ENCODE results near the gene CUBN.

GRCh38 chr10:16789765-16790164 is 339.8 kb downstream of the CUBN start:
- TF ChIP-seq MAX (CRISPR knock-in tag; IDR thresholded peaks at IDR 0.05) (no peak), POLR2A (conservative IDR thresholded peaks at IDR 0.05) (no peak), SMAD4 (CRISPR knock-in tag; conservative IDR thresholded peaks at IDR 0.05) (no peak), HDGF (IDR thresholded peaks at IDR 0.05) (no peak), CHD4 (IDR thresholded peaks at IDR 0.05; ENCODE audit: insufficient read depth, insufficient replicate concordance, low read depth, low read length, poor library complexity, severe bottlenecking) (no peak), FUS (optimal IDR thresholded peaks at IDR 0.05; ENCODE audit: low read depth, low read length) (no peak), CTCF (IDR thresholded peaks at IDR 0.05 in 2 of 3, conservative IDR thresholded peaks at IDR 0.05 in 1 of 3; ENCODE audit: insufficient read depth in 2 of 3, low read depth in 1 of 3, low read length in 3 of 3) (no peak), ZMIZ1 (IDR thresholded peaks at IDR 0.05; ENCODE audit: low read depth in 2 of 2, low read length in 2 of 2) (no peak), TBL1XR1 (IDR thresholded peaks at IDR 0.05; ENCODE audit: low read length in 2 of 2) (no peak), NFRKB (IDR thresholded peaks at IDR 0.05; ENCODE audit: low read depth) (no peak), CHD2 (IDR thresholded peaks at IDR 0.05; ENCODE audit: low read depth, low read length) (no peak), ZBTB49 (CRISPR knock-in tag; IDR thresholded peaks at IDR 0.05; ENCODE audit: borderline replicate concordance) (no peak), CHD1 (IDR thresholded peaks at IDR 0.05; ENCODE audit: low read length) (no peak), YY1 (IDR thresholded peaks at IDR 0.05; ENCODE audit: borderline replicate concordance in 1 of 3, control insufficient read depth in 1 of 3, extremely low read depth in 1 of 3, insufficient read depth in 3 of 3, insufficient read length in 1 of 3, insufficient replicate concordance in 2 of 3, low read depth in 1 of 3, low read length in 2 of 3) (no peak)

All from K562 (cell line).